Vagina (tissue), 2 donors: ENCODE results near the gene TNIK.

Source experiments
- POLR2A ChIP-seq, 2 donors: fragments of 450-650 bp; IDR thresholded peaks; one replicate each; pipeline ENCODE4 v1.6.1; 2017; ENCODE audit warnings: antibody characterized with exemption in 2 of 2, mild to moderate bottlenecking in 2 of 2, moderate library complexity in 2 of 2
- TF ChIP-seq, protein P1 (sequence below), 3 experiments: fragments of 450-650 bp in 2 of 3; fragments of 200-600 bp in 1 of 3; sonication (generic) in 1 of 3; IDR thresholded peaks; one replicate each; pipeline ENCODE4 v1.5.1; 2017 to 2019; ENCODE audit warnings: antibody characterized with exemption in 3 of 3, mild to moderate bottlenecking in 2 of 3, moderate library complexity in 2 of 3

DNA sequence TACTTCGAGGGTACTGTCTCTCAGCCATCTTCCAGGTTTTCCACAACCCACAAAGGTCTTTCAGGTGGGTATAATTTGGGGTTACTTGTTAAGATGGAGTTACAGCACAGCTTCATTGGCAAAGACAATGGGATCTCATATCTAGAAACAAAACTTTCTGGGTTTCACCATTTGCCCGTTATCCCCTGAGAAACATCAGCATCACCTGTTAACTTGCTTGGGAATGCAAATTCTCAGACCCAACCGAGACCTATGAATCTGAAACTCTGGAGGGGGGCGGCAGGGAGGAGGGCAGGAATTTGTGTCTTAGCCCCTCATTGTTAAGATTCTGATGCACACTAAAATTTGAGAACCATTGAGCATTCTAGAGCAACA lies 176.4 kb downstream of the TNIK start:
- TF ChIP-seq, protein P1, sequence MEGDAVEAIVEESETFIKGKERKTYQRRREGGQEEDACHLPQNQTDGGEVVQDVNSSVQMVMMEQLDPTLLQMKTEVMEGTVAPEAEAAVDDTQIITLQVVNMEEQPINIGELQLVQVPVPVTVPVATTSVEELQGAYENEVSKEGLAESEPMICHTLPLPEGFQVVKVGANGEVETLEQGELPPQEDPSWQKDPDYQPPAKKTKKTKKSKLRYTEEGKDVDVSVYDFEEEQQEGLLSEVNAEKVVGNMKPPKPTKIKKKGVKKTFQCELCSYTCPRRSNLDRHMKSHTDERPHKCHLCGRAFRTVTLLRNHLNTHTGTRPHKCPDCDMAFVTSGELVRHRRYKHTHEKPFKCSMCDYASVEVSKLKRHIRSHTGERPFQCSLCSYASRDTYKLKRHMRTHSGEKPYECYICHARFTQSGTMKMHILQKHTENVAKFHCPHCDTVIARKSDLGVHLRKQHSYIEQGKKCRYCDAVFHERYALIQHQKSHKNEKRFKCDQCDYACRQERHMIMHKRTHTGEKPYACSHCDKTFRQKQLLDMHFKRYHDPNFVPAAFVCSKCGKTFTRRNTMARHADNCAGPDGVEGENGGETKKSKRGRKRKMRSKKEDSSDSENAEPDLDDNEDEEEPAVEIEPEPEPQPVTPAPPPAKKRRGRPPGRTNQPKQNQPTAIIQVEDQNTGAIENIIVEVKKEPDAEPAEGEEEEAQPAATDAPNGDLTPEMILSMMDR (IDR thresholded peaks at IDR 0.05) = no peak
- TF ChIP-seq POLR2A (IDR thresholded peaks at IDR 0.05) = no peak
